ENCODE data around the gene ARPP21. TPM values are rescaled to one million over a fixed set of nuclear protein-coding genes. Genes with fewer than 3 reads are reported as not detected.

The ARPP21 gene
- total and polyA plus RNA-seq, 4 donors = 27.8 to 61.4 (median 49.7) TPM

GRCh38 chr3:35739181-35739809 lies 100.0 kb downstream of the ARPP21 start:
- H3K4me3 ChIP-seq (ENCODE audit: low read depth, low read length) = no peak overlapping the region
- H3K4me1 ChIP-seq (ENCODE audit: control insufficient read depth, insufficient read depth, low read length) = peaks cover 4% of the 10 kb centered on the region
- 55% methylated on average over 5 of the region's 5 CpGs for WGBS (ENCODE audit: insufficient coverage)
- peaks cover 13% of the 10 kb centered on the region for H3K36me3 ChIP-seq (ENCODE audit: control insufficient read depth, insufficient read depth, low read length)
- H3K27me3 ChIP-seq (ENCODE audit: control insufficient read depth, insufficient read depth, low read length) = no peaks in the 10 kb centered on the region
- no peak for DNase-seq (ENCODE audit: low read depth in 4 of 6, low spot score in 6 of 6)
- H3K9me3 ChIP-seq (ENCODE audit: control insufficient read depth, insufficient read depth, low read length) = no peaks in the 10 kb centered on the region
- H3K27ac ChIP-seq (ENCODE audit: low read depth, low read length) = no peak overlapping the region

- Histone ChIP-seq H3K27ac (ENCODE audit: low read depth, low read length) (no peak overlapping the region), H3K9me3 (ENCODE audit: control insufficient read depth, insufficient read depth, low read length) (no peaks in the 10 kb centered on the region), H3K4me1 (ENCODE audit: control insufficient read depth, insufficient read depth, low read length) (peaks cover 7% of the 10 kb centered on the region), H3K27me3 (ENCODE audit: control insufficient read depth, insufficient read depth, low read length) (no peaks in the 10 kb centered on the region), H3K36me3 (ENCODE audit: control insufficient read depth, insufficient read depth, low read length) (peaks cover 13% of the 10 kb centered on the region), H3K4me3 (ENCODE audit: low read depth, low read length) (no peak overlapping the region)
- WGBS (ENCODE audit: insufficient coverage) = no CpG with 5 or more reads among the region's 2 CpGs
- peak in 1 of 6 donors; percentile 66 for DNase-seq (ENCODE audit: low read depth in 4 of 6, low spot score in 6 of 6)
Measured at GRCh38 chr3:35739964-35740527, 100.7 kb downstream of the ARPP21 start.

- Histone ChIP-seq H3K4me3 (ENCODE audit: low read depth, low read length) (no peak overlapping the region), H3K9me3 (ENCODE audit: control insufficient read depth, insufficient read depth, low read length) (no peaks in the 10 kb centered on the region), H3K27me3 (ENCODE audit: control insufficient read depth, insufficient read depth, low read length) (no peaks in the 10 kb centered on the region), H3K36me3 (ENCODE audit: control insufficient read depth, insufficient read depth, low read length) (peaks cover 6% of the 10 kb centered on the region), H3K27ac (ENCODE audit: low read depth, low read length) (no peak overlapping the region), H3K4me1 (ENCODE audit: control insufficient read depth, insufficient read depth, low read length) (peaks cover 4% of the 10 kb centered on the region)
- DNase-seq (ENCODE audit: low read depth in 4 of 6, low spot score in 6 of 6) = no peak
- WGBS (ENCODE audit: insufficient coverage) = 88% methylated on average over 3 of the region's 5 CpGs
Measured at GRCh38 chr3:35743218-35743617, 103.9 kb downstream of the ARPP21 start.

GRCh38 chr3:35744419-35744818 lies 105.1 kb downstream of the ARPP21 start:
- H3K36me3 ChIP-seq (ENCODE audit: control insufficient read depth, insufficient read depth, low read length) = peaks cover under 1% of the 10 kb centered on the region
- H3K27me3 ChIP-seq (ENCODE audit: control insufficient read depth, insufficient read depth, low read length) = no peaks in the 10 kb centered on the region
- no peaks in the 10 kb centered on the region for H3K9me3 ChIP-seq (ENCODE audit: control insufficient read depth, insufficient read depth, low read length)
- H3K4me1 ChIP-seq (ENCODE audit: control insufficient read depth, insufficient read depth, low read length) = peaks cover 4% of the 10 kb centered on the region
- no peak overlapping the region for H3K4me3 ChIP-seq (ENCODE audit: low read depth, low read length)
- no peak overlapping the region for H3K27ac ChIP-seq (ENCODE audit: low read depth, low read length)
- WGBS (ENCODE audit: insufficient coverage) = 23% methylated on average over 2 of the region's 10 CpGs
- peak in 2 of 6 donors; percentile 45 to 73 for DNase-seq (ENCODE audit: low read depth in 4 of 6, low spot score in 6 of 6)

GRCh38 chr3:35745351-35745750 lies 106.0 kb downstream of the ARPP21 start:
- Histone ChIP-seq H3K36me3 (ENCODE audit: control insufficient read depth, insufficient read depth, low read length) (no peaks in the 10 kb centered on the region), H3K4me1 (ENCODE audit: control insufficient read depth, insufficient read depth, low read length) (peaks cover 4% of the 10 kb centered on the region), H3K4me3 (ENCODE audit: low read depth, low read length) (no peak overlapping the region), H3K27ac (ENCODE audit: low read depth, low read length) (no peak overlapping the region), H3K27me3 (ENCODE audit: control insufficient read depth, insufficient read depth, low read length) (no peaks in the 10 kb centered on the region), H3K9me3 (ENCODE audit: control insufficient read depth, insufficient read depth, low read length) (no peaks in the 10 kb centered on the region)
- no CpG with 5 or more reads among the region's 1 CpG for WGBS (ENCODE audit: insufficient coverage)
- no peak for DNase-seq (ENCODE audit: low read depth in 4 of 6, low spot score in 6 of 6)

- no peaks in the 10 kb centered on the region for H3K27me3 ChIP-seq (ENCODE audit: control insufficient read depth, insufficient read depth, low read length)
- H3K9me3 ChIP-seq (ENCODE audit: control insufficient read depth, insufficient read depth, low read length) = no peaks in the 10 kb centered on the region
- DNase-seq (ENCODE audit: low read depth in 4 of 6, low spot score in 6 of 6) = no peak
- no peaks in the 10 kb centered on the region for H3K36me3 ChIP-seq (ENCODE audit: control insufficient read depth, insufficient read depth, low read length)
- peaks cover 4% of the 10 kb centered on the region for H3K4me1 ChIP-seq (ENCODE audit: control insufficient read depth, insufficient read depth, low read length)
- H3K4me3 ChIP-seq (ENCODE audit: low read depth, low read length) = no peak overlapping the region
- H3K27ac ChIP-seq (ENCODE audit: low read depth, low read length) = no peak overlapping the region
- no CpG with 5 or more reads among the region's 2 CpGs for WGBS (ENCODE audit: insufficient coverage)
Measured at GRCh38 chr3:35745802-35746484, 106.6 kb downstream of the ARPP21 start.

- no peak overlapping the region for H3K4me3 ChIP-seq (ENCODE audit: low read depth, low read length)
- WGBS (ENCODE audit: insufficient coverage) = no CpG with 5 or more reads among the region's 2 CpGs
- H3K36me3 ChIP-seq (ENCODE audit: control insufficient read depth, insufficient read depth, low read length) = no peaks in the 10 kb centered on the region
- no peak overlapping the region for H3K27ac ChIP-seq (ENCODE audit: low read depth, low read length)
- no peak for DNase-seq (ENCODE audit: low read depth in 4 of 6, low spot score in 6 of 6)
- H3K27me3 ChIP-seq (ENCODE audit: control insufficient read depth, insufficient read depth, low read length) = no peaks in the 10 kb centered on the region
- no peaks in the 10 kb centered on the region for H3K9me3 ChIP-seq (ENCODE audit: control insufficient read depth, insufficient read depth, low read length)
- peaks cover 4% of the 10 kb centered on the region for H3K4me1 ChIP-seq (ENCODE audit: control insufficient read depth, insufficient read depth, low read length)
Measured at GRCh38 chr3:35746492-35746891, 107.2 kb downstream of the ARPP21 start.

- no peak overlapping the region for H3K27ac ChIP-seq (ENCODE audit: low read depth, low read length)
- DNase-seq (ENCODE audit: low read depth in 4 of 6, low spot score in 6 of 6) = no peak
- no peaks in the 10 kb centered on the region for H3K36me3 ChIP-seq (ENCODE audit: control insufficient read depth, insufficient read depth, low read length)
- no peaks in the 10 kb centered on the region for H3K27me3 ChIP-seq (ENCODE audit: control insufficient read depth, insufficient read depth, low read length)
- H3K4me1 ChIP-seq (ENCODE audit: control insufficient read depth, insufficient read depth, low read length) = peaks cover 4% of the 10 kb centered on the region
- H3K9me3 ChIP-seq (ENCODE audit: control insufficient read depth, insufficient read depth, low read length) = no peaks in the 10 kb centered on the region
- no peak overlapping the region for H3K4me3 ChIP-seq (ENCODE audit: low read depth, low read length)
Measured at GRCh38 chr3:35748144-35748543, 108.8 kb downstream of the ARPP21 start.

- WGBS (ENCODE audit: insufficient coverage) = no CpG with 5 or more reads among the region's 3 CpGs
- no peak overlapping the region for H3K27ac ChIP-seq (ENCODE audit: low read depth, low read length)
- H3K27me3 ChIP-seq (ENCODE audit: control insufficient read depth, insufficient read depth, low read length) = no peaks in the 10 kb centered on the region
- no peaks in the 10 kb centered on the region for H3K9me3 ChIP-seq (ENCODE audit: control insufficient read depth, insufficient read depth, low read length)
- H3K4me1 ChIP-seq (ENCODE audit: control insufficient read depth, insufficient read depth, low read length) = no peaks in the 10 kb centered on the region
- peak in 1 of 6 donors; percentile 53 for DNase-seq (ENCODE audit: low read depth in 4 of 6, low spot score in 6 of 6)
- H3K36me3 ChIP-seq (ENCODE audit: control insufficient read depth, insufficient read depth, low read length) = no peaks in the 10 kb centered on the region
- no peak overlapping the region for H3K4me3 ChIP-seq (ENCODE audit: low read depth, low read length)
Measured at GRCh38 chr3:35751207-35751606, 111.9 kb downstream of the ARPP21 start.
